GM12865 (cell line): Measurements from ENCODE around the gene TPST1.
"Not testable (repeated sequence)": the region's sequence is repeated elsewhere in the genome, so short reads cannot be mapped to it uniquely, and the experiment has no call there.

ENCODE experiments used
- DNase-seq: peaks from one replicate; pipeline ENCODE4 v3.0.0; 2010; ENCODE audit warnings: low read depth
- H3K4me3 ChIP-seq: 2 replicates; pipeline ENCODE4 v1.5.1; 2011; ENCODE audit warnings: mild to moderate bottlenecking, low read depth, low read length, control low read depth
- TF ChIP-seq, protein P1 (sequence below): IDR thresholded peaks from 2 replicates; pipeline ENCODE4 v1.5.1; 2011; ENCODE audit warnings: low read length, control low read depth, low read depth, inconsistent platforms; ENCODE audit not compliant: insufficient read depth; ENCODE audit errors: missing control alignments

The TPST1 gene

DNA sequence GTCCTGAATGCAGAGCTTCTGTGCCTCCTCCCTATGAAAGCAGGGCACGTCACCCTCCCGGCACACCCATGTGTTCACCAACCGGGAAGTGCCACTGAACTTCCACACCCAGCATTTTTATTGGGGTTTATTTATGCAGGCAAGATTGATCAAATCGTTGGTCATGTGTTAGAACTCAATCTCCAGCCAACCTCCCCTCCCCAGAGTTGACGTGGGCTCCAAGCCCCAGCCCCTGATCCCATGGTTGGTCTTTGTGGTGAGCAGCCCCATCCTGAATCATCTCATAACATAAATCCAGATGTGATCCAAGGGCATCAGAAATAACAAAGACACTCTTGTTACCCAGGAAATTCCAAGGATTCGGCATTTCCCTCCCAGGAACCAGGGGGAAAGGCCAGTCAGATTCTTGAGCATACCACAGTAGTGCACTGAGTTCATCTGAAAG is 151.2 kb downstream of the TPST1 start:
- TF ChIP-seq, protein P1, sequence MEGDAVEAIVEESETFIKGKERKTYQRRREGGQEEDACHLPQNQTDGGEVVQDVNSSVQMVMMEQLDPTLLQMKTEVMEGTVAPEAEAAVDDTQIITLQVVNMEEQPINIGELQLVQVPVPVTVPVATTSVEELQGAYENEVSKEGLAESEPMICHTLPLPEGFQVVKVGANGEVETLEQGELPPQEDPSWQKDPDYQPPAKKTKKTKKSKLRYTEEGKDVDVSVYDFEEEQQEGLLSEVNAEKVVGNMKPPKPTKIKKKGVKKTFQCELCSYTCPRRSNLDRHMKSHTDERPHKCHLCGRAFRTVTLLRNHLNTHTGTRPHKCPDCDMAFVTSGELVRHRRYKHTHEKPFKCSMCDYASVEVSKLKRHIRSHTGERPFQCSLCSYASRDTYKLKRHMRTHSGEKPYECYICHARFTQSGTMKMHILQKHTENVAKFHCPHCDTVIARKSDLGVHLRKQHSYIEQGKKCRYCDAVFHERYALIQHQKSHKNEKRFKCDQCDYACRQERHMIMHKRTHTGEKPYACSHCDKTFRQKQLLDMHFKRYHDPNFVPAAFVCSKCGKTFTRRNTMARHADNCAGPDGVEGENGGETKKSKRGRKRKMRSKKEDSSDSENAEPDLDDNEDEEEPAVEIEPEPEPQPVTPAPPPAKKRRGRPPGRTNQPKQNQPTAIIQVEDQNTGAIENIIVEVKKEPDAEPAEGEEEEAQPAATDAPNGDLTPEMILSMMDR: no peak
- no peak for DNase-seq
- no peak overlapping the region for H3K4me3 ChIP-seq

DNA sequence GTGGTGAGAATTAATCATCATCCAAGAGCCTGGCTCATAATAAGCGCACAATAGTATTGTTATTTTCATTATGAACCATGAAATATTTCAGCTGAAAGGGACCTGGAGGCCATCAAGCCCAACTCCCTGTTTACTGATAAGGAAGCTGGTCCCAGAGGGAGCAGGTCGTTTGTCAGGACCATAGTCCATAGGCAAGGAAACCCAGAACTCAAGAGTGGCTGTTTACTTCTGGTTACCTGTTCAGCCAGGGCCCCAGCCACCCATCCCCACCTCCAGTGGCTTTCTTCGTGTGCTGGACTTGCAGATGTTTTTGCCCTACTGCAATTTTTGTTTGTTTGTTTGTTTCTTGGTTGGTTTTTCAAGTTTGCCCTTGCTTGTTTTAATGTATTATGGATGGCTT is 152.0 kb downstream of the TPST1 start:
- TF ChIP-seq, protein P1: no peak
- no peak for DNase-seq
- no peak overlapping the region for H3K4me3 ChIP-seq

DNA sequence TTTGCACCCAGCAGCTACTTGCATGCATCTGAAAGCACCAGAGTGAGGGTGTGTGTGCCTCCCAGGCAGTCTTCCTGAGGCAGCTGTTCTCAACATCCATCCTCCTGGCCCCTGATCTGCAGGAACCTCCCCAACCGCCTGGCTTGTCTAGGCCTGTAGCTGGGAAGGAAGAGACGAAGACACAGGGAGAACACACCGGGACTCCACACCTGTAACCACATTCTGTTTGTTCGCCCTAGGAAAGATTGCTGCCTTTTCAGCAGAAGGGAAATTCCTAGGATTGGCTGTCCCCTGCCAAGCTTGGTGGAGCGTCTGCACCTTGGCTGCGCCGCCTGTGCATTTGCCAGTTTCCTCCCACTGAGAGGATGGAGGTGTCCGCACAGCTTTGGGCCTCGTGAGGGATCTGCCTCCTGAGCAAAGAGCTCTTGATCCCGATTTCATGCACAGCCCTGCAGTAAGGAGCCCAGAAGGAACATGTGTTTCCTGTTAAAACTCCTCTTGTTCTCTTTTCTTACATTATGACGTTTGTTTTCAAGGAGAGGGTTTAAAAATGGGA is 154.6 kb downstream of the TPST1 start:
- H3K4me3 ChIP-seq: no peak overlapping the region
- TF ChIP-seq, protein P1: no peak
- no peak for DNase-seq

DNA sequence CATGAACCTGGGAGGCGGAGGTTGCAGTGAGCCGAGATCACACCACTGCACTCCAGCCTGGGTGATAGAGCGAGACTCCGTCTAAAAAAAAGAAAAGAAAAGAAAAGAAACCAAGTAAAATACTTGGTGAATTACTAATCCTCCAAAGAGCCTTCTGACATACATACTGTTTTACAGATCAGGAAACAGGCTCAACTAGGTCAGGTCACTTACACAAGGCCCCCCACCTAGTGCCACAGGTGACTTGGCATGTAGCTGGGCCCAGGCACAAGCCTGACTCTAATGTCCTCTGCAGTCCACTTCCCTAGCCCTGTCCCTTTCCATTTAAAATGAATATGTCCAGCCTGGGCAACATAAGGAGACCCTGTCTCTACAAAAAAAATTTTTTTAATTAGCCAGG is 157.0 kb downstream of the TPST1 start:
- H3K4me3 ChIP-seq: no peak overlapping the region
- TF ChIP-seq, protein P1: no peak
- no peak for DNase-seq

GRCh38 chr7:66363635-66364034 is 158.5 kb downstream of the TPST1 start:
- no peak for DNase-seq
- TF ChIP-seq, protein P1: no peak
- no peak overlapping the region for H3K4me3 ChIP-seq

DNA sequence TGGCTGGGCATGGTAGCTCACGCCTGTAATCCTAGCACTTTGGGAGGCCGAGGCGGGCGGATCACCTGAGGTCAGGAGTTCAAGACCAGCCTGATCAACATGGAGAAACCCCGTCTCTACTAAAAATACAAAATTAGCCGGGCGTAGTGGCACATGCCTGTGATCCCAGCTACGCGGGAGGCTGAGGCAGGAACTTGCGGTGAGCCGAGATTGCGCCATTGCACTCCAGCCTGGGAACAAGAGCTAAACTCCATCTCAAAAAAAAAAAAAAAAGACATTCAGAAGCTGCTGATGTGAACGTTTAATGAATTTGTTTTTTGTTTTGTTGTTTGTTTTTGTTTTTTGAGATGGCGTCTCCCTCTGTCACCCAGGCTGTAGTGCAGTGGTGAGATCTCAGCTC is 159.9 kb downstream of the TPST1 start:
- H3K4me3 ChIP-seq, DNase-seq: not testable (repeated sequence)

DNA sequence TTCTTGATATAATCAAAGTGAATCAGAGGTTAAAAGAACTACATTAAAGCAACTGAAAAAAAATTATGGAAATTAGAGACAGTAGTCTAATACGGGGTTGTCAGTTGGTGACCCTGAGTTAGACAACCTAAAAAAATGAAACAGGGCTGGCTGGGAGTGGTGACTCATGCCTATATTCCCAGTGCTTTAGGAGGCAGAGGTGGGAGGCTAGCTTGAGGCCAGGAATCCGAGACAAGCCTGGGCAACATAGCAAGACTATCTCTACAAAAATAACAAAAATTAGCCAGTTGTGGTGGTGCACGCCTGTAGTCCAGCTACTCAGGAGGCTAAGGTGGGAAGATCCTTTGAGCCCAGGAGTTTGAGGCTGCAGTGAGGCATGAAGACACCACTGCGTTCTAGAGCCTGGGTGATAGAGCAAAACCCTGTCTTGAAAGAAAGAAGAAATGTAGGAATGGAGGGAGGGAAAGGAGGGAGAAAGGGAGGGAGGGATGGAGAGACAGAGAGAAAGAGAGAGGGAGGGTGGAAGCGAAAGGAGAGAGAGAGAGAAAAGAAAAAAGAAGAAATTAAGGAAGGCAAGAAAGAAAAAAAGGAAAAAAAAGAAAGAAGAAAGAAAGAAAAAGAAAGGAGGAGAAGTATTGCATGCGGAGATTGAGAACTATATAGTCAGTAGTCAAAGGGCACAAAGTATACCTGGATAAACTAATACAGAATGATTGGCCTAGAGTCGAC is 166.1 kb downstream of the TPST1 start:
- TF ChIP-seq, protein P1: no peak
- H3K4me3 ChIP-seq: no peak overlapping the region
- no peak for DNase-seq

GRCh38 chr7:66374141-66374840 is 169.2 kb downstream of the TPST1 start:
- not testable (repeated sequence) for DNase-seq, H3K4me3 ChIP-seq
